Measurements from ENCODE around the gene PLD4.

DNA sequence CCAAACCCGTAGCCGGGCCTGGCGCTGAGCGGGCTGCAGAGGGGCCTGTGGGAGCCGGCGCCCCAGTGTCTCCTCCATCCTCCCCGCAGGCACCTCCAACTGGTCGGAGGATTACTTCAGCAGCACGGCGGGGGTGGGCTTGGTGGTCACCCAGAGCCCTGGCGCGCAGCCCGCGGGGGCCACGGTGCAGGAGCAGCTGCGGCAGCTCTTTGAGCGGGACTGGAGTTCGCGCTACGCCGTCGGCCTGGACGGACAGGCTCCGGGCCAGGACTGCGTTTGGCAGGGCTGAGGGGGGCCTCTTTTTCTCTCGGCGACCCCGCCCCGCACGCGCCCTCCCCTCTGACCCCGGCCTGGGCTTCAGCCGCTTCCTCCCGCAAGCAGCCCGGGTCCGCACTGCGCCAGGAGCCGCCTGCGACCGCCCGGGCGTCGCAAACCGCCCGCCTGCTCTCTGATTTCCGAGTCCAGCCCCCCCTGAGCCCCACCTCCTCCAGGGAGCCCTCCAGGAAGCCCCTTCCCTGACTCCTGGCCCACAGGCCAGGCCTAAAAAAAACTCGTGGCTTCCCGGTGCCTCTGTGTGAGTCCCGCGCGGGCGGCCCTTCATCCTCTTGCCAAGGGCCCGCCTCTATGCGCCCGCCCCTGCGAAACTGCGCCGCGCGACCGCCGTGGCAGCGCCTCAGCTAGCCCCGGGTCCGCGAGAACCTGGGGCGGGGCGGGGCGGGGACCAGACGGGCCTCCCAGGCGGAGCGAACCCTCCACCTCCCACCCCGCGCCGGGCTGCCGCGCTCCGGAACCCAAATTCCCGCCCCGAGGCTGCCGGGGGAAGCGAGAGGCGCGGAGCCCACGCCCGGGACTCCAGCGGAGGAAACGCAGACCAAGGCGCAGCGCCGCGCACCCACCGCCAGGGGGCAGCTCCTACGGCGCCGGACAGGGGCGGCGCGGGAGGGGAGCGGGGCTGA is 8.3 kb downstream of the PLD4 start:
- peak in 1 of 2 donors; percentile 24 for TF ChIP-seq POLR2AphosphoS5 (IDR thresholded peaks at IDR 0.05; ENCODE audit: insufficient read depth in 1 of 2, low read depth in 1 of 2)
- TF ChIP-seq, protein P1, sequence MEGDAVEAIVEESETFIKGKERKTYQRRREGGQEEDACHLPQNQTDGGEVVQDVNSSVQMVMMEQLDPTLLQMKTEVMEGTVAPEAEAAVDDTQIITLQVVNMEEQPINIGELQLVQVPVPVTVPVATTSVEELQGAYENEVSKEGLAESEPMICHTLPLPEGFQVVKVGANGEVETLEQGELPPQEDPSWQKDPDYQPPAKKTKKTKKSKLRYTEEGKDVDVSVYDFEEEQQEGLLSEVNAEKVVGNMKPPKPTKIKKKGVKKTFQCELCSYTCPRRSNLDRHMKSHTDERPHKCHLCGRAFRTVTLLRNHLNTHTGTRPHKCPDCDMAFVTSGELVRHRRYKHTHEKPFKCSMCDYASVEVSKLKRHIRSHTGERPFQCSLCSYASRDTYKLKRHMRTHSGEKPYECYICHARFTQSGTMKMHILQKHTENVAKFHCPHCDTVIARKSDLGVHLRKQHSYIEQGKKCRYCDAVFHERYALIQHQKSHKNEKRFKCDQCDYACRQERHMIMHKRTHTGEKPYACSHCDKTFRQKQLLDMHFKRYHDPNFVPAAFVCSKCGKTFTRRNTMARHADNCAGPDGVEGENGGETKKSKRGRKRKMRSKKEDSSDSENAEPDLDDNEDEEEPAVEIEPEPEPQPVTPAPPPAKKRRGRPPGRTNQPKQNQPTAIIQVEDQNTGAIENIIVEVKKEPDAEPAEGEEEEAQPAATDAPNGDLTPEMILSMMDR (IDR thresholded peaks at IDR 0.05): peak; percentile 56 to 86 (median 79)
